Endothelial cell of umbilical vein (primary cell): ENCODE results near the gene ADAMTS6. TPM values are rescaled to one million over a fixed set of nuclear protein-coding genes. Genes with fewer than 3 reads are reported as not detected.

ENCODE experiments used
- BruUV-seq: library from RNA; stranded (reverse); fragments of 400-500 nt; replicated peaks from 2 replicates; lab custom pipeline; 2021; lab: Mats Ljungman, UMichigan
- CTCF ChIA-PET: fragments of 300-600, 350-600 bp; sonication (Branson Sonifier 250); formaldehyde crosslinking; loops from one replicate; lab custom pipeline; 2021; ENCODE audit warnings: antibody characterized with exemption, inconsistent platforms; lab: Charles Lee
- POLR2A ChIA-PET: fragments of 300-600, 350-600 bp; sonication (Branson Sonifier 250); formaldehyde crosslinking; loops from one replicate; lab custom pipeline; 2021; ENCODE audit warnings: antibody characterized with exemption, inconsistent platforms; lab: Charles Lee
- DNase-seq: peaks from one replicate; pipeline ENCODE4 v3.0.0-alpha.2; 2011; ENCODE audit warnings: low read depth, low spot score
- FAIRE-seq: peaks from 2 replicates; lab custom pipeline; 2011; peaks lifted over from hg19 to GRCh38; lab: Jason Lieb, UNC
- H2AFZ ChIP-seq: 2 replicates; pipeline ENCODE4 v1.6.0; 2012; ENCODE audit warnings: low read depth, low read length, control low read depth, inconsistent platforms
- H3K27ac ChIP-seq: 2 replicates; pipeline ENCODE4 v1.5.1; 2011; ENCODE audit warnings: low read depth, mild to moderate bottlenecking, control low read depth, low read length, moderate library complexity; ENCODE audit not compliant: insufficient read depth
- H3K27me3 ChIP-seq, 2 experiments: 2 replicates each; pipeline versions ENCODE4 v1.6.0 to v1.6.1; 2011; ENCODE audit warnings: low read length in 2 of 2, mixed read lengths in 1 of 2; ENCODE audit not compliant: control insufficient read depth in 2 of 2, insufficient read depth in 2 of 2
- H3K36me3 ChIP-seq, 2 experiments: 2 replicates in 1 of 2; 3 replicates in 1 of 2; pipeline ENCODE4 v1.5.1; 2011; ENCODE audit warnings: low read length in 2 of 2, mild to moderate bottlenecking in 1 of 2, moderate library complexity in 1 of 2; ENCODE audit not compliant: control insufficient read depth in 2 of 2, insufficient read depth in 2 of 2; ENCODE audit errors: extremely low read depth in 1 of 2
- H3K4me1 ChIP-seq: 3 replicates; pipeline ENCODE4 v1.5.1; 2011; ENCODE audit warnings: mild to moderate bottlenecking, low read length; ENCODE audit not compliant: control insufficient read depth, insufficient read depth; ENCODE audit errors: extremely low read depth
- H3K4me2 ChIP-seq: 2 replicates; pipeline ENCODE4 v1.6.1; 2011; ENCODE audit warnings: low read length, control low read depth, mixed read lengths; ENCODE audit not compliant: insufficient read depth
- H3K4me3 ChIP-seq, 3 experiments: fragments of 200-600 bp in 1 of 3; sonication (generic), shearing (Covaris generic) in 1 of 3; replicated peaks in 1 of 3; 2 replicates each; pipeline ENCODE4 v1.5.1; 2011 to 2016; ENCODE audit warnings: control low read depth in 3 of 3, low read length in 3 of 3, mild to moderate bottlenecking in 2 of 3, inconsistent platforms in 1 of 3, low read depth in 1 of 3, moderate library complexity in 1 of 3; ENCODE audit not compliant: insufficient read depth in 1 of 3
- H3K79me2 ChIP-seq: 2 replicates; pipeline ENCODE4 v1.6.0; 2012; ENCODE audit warnings: low read length, inconsistent platforms; ENCODE audit not compliant: control insufficient read depth, insufficient read depth
- H3K9ac ChIP-seq: replicated peaks from 2 replicates; pipeline ENCODE3; 2011; ENCODE audit warnings: low read length, control low read depth; ENCODE audit not compliant: insufficient read depth; ENCODE audit errors: extremely low read depth
- H3K9me1 ChIP-seq: replicated peaks from 3 replicates; pipeline ENCODE4 v1.6.0; 2011; ENCODE audit warnings: mild to moderate bottlenecking, low read length; ENCODE audit not compliant: control insufficient read depth, insufficient read depth; ENCODE audit errors: extremely low read depth
- H3K9me3 ChIP-seq: replicated peaks from 2 replicates; pipeline ENCODE4 v1.5.1; 2012; ENCODE audit warnings: low read length, inconsistent platforms; ENCODE audit not compliant: control insufficient read depth, insufficient read depth
- H4K20me1 ChIP-seq: replicated peaks from 2 replicates; pipeline ENCODE3; 2011; ENCODE audit warnings: mild to moderate bottlenecking, low read length; ENCODE audit not compliant: control insufficient read depth, insufficient read depth; ENCODE audit errors: extremely low read depth
- CTCF ChIP-seq, 2 donors: IDR thresholded peaks; 1 replicate in 1 of 2; 2 replicates in 1 of 2; pipeline ENCODE4 v1.5.1; 2011; ENCODE audit warnings: low read length in 2 of 2, mild to moderate bottlenecking in 2 of 2, moderate library complexity in 2 of 2, control low read depth in 1 of 2, inconsistent platforms in 1 of 2, low read depth in 1 of 2; ENCODE audit not compliant: insufficient read depth in 1 of 2; ENCODE audit errors: extremely low read depth in 1 of 2
- EZH2 ChIP-seq: IDR thresholded peaks from 2 replicates; pipeline ENCODE4 v1.6.1; 2012; ENCODE audit warnings: borderline replicate concordance, low read depth, mild to moderate bottlenecking, moderate library complexity, low read length, inconsistent platforms; ENCODE audit not compliant: severe bottlenecking
- FOS ChIP-seq: IDR thresholded peaks from 2 replicates; pipeline ENCODE4 v1.6.1; 2011; ENCODE audit warnings: mild to moderate bottlenecking, low read length, moderate library complexity, borderline replicate concordance; ENCODE audit not compliant: insufficient read depth
- GATA2 ChIP-seq: IDR thresholded peaks from 2 replicates; pipeline ENCODE4 v1.7.0; 2011; ENCODE audit warnings: low read depth, mild to moderate bottlenecking, moderate library complexity, mixed read lengths, low read length; ENCODE audit not compliant: insufficient read length, insufficient read depth
- JUN ChIP-seq: IDR thresholded peaks from 2 replicates; pipeline ENCODE4 v1.6.1; 2011; ENCODE audit warnings: borderline replicate concordance, low read depth; ENCODE audit not compliant: insufficient read length, insufficient read depth
- MAX ChIP-seq: IDR thresholded peaks from 2 replicates; pipeline ENCODE4 v1.6.1; 2011; ENCODE audit not compliant: insufficient read depth, insufficient read length
- MYC ChIP-seq: IDR thresholded peaks from one replicate; pipeline ENCODE4 v1.6.1; 2011; ENCODE audit warnings: mild to moderate bottlenecking, low read depth, low read length
- POLR2A ChIP-seq: IDR thresholded peaks from 2 replicates; pipeline ENCODE4 v1.6.1; 2012; ENCODE audit warnings: low read depth, mild to moderate bottlenecking, control low read depth, low read length
- POLR2AphosphoS5 ChIP-seq: IDR thresholded peaks from 2 replicates; pipeline ENCODE4 v1.6.1; 2012; ENCODE audit warnings: low read depth, mild to moderate bottlenecking, control low read depth, low read length, moderate library complexity; ENCODE audit not compliant: insufficient read depth
- dilution Hi-C: fragments of 300-500 bp; cut with MboI; formaldehyde crosslinking; loops from one replicate; pipeline ENCODE4 v1.15.0; 2019; ENCODE audit warnings: low sequenced_read_pairs; ENCODE audit not compliant: extremely low pct_ligation_motif_present
- intact Hi-C: fragments of 100-400 bp; cut with micrococcal nuclease; formaldehyde crosslinking; loops from one replicate; pipeline ENCODE4 v1.10.0; 2022
- polyA plus RNA-seq, 4 experiments: library from polyadenylated mRNA; depleted of rRNA in 3 of 4; stranded (reverse) in 3 of 4; unstranded in 1 of 4; fragments of >200 nt; gene quantifications; 2 replicates each; pipeline versions ENCODE4 v1.2.1 to v1.2.3, GENCODE V29; 2011 to 2012; ENCODE audit warnings: missing spikeins in 1 of 4
- total RNA-seq: library from RNA; stranded (reverse); gene quantifications from 2 replicates; pipeline ENCODE4 v1.2.3, GENCODE V29; 2021

The ADAMTS6 gene
- total and polyA plus RNA-seq, 2 donors (not counting 3 experiments of a cell fraction or from before 2014, with no cell fraction given), result 20.4 to 43.4 TPM

GRCh38 chr5:65151614-65152013 lies 330.1 kb downstream of the ADAMTS6 start:
- no peaks in the 10 kb centered on the region for H3K9me3 ChIP-seq
- no peak overlapping the region for H2AFZ ChIP-seq
- DNase-seq, result no peak
- no peaks in the 10 kb centered on the region for H3K9me1 ChIP-seq
- dilution Hi-C loops, result no loop called here
- intact Hi-C loops, result no loop called here
- no peak overlapping the region for H3K27ac ChIP-seq
- no peak for FAIRE-seq
- ChIA-PET POLR2A (no interaction called here), CTCF (no interaction called here)
- no peak overlapping the region for H3K4me3 ChIP-seq
- H3K9ac ChIP-seq, result no peak overlapping the region
- TF ChIP-seq EZH2 (no peak), CTCF (IDR thresholded peaks at IDR 0.05; ENCODE audit: extremely low read depth in 1 of 2, insufficient read depth in 1 of 2, low read depth in 1 of 2, low read length in 2 of 2) (no peak), GATA2 (no peak), POLR2AphosphoS5 (no peak), FOS (no peak), POLR2A (no peak), JUN (no peak), MAX (no peak), MYC (no peak)
- no peaks in the 10 kb centered on the region for H3K27me3 ChIP-seq
- H3K4me2 ChIP-seq, result no peak overlapping the region
- BruUV-seq, result no TSS peak
- H4K20me1 ChIP-seq, result no peaks in the 10 kb centered on the region
- no peaks in the 10 kb centered on the region for H3K4me1 ChIP-seq
- H3K79me2 ChIP-seq, result no peaks in the 10 kb centered on the region
- H3K36me3 ChIP-seq, result peaks cover 0 to 5% of the 10 kb centered on the region in 2 experiments
